ENCODE data around the gene FHL2. TPM values are rescaled to one million over a fixed set of nuclear protein-coding genes. Genes with fewer than 3 reads are reported as not detected.

The FHL2 gene
- total and polyA plus RNA-seq, 9 of the 15 experiments (the other 6 are each of a cell fraction or from before 2014, with no cell fraction given): 7.5 to 33.1 (median 23.9) TPM

GRCh38 chr2:105398336-105399206 is at the start of gene FHL2 (continued):
- TF ChIP-seq PHF20 (IDR thresholded peaks at IDR 0.05; ENCODE audit: partially characterized antibody): peak; percentile 29
- TF ChIP-seq SRSF7 (optimal IDR thresholded peaks at IDR 0.05; ENCODE audit: low read depth, low read length): no peak
- no peak for TF ChIP-seq ATF1 (CRISPR knock-in tag; IDR thresholded peaks at IDR 0.05)
- peak; percentile 79 for TF ChIP-seq ATF1 (tag; IDR thresholded peaks at IDR 0.05)
- TF ChIP-seq STAT6 (CRISPR knock-in tag; IDR thresholded peaks at IDR 0.05): no peak
- no peak for TF ChIP-seq SETDB1 (IDR thresholded peaks at IDR 0.05; ENCODE audit: low read length)
- TF ChIP-seq, protein P1, sequence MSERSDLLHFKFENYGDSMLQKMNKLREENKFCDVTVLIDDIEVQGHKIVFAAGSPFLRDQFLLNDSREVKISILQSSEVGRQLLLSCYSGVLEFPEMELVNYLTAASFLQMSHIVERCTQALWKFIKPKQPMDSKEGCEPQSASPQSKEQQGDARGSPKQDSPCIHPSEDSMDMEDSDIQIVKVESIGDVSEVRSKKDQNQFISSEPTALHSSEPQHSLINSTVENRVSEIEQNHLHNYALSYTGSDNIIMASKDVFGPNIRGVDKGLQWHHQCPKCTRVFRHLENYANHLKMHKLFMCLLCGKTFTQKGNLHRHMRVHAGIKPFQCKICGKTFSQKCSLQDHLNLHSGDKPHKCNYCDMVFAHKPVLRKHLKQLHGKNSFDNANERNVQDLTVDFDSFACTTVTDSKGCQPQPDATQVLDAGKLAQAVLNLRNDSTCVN (CRISPR knock-in tag; IDR thresholded peaks at IDR 0.05): peak; percentile 41; the same call in 1 of the 2 replicates
- TF ChIP-seq, protein P2, sequence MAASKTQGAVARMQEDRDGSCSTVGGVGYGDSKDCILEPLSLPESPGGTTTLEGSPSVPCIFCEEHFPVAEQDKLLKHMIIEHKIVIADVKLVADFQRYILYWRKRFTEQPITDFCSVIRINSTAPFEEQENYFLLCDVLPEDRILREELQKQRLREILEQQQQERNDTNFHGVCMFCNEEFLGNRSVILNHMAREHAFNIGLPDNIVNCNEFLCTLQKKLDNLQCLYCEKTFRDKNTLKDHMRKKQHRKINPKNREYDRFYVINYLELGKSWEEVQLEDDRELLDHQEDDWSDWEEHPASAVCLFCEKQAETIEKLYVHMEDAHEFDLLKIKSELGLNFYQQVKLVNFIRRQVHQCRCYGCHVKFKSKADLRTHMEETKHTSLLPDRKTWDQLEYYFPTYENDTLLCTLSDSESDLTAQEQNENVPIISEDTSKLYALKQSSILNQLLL (CRISPR knock-in tag; IDR thresholded peaks at IDR 0.05; ENCODE audit: borderline replicate concordance): no peak
- no peak for TF ChIP-seq ZNF121 (CRISPR knock-in tag; conservative IDR thresholded peaks at IDR 0.05)
- TF ChIP-seq, protein P3, sequence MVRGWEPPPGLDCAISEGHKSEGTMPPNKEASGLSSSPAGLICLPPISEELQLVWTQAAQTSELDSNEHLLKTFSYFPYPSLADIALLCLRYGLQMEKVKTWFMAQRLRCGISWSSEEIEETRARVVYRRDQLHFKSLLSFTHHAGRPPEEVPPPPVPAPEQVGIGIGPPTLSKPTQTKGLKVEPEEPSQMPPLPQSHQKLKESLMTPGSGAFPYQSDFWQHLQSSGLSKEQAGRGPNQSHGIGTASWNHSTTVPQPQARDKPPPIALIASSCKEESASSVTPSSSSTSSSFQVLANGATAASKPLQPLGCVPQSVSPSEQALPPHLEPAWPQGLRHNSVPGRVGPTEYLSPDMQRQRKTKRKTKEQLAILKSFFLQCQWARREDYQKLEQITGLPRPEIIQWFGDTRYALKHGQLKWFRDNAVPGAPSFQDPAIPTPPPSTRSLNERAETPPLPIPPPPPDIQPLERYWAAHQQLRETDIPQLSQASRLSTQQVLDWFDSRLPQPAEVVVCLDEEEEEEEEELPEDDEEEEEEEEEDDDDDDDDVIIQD (CRISPR knock-in tag; IDR thresholded peaks at IDR 0.05): no peak
- TF ChIP-seq PRDM10 (IDR thresholded peaks at IDR 0.05; ENCODE audit: partially characterized antibody): no peak
- TF ChIP-seq SRSF3 (IDR thresholded peaks at IDR 0.05; ENCODE audit: insufficient read depth, low read length): no peak
- peak; percentile 53 for TF ChIP-seq RBBP5 (IDR thresholded peaks at IDR 0.05; ENCODE audit: borderline replicate concordance, insufficient read depth, low read length, poor library complexity, severe bottlenecking)
- no peak for TF ChIP-seq BRF1 (IDR thresholded peaks at IDR 0.05; ENCODE audit: borderline replicate concordance, extremely low read depth, insufficient read length)
- no peak for TF ChIP-seq ZSCAN29 (IDR thresholded peaks at IDR 0.05)
- TF ChIP-seq ZNF584 (CRISPR knock-in tag; IDR thresholded peaks at IDR 0.05; ENCODE audit: low read depth): no peak
